Stomach (tissue), 4 donors: Measurements from ENCODE around the gene CCNG2.

Experiments used
- CTCF ChIP-seq, 7 experiments: fragments of 450-650 bp in 4 of 7; fragments of 200-600 bp in 3 of 7; sonication (generic) in 3 of 7; IDR thresholded peaks; one replicate each; pipeline ENCODE4 v1.5.1; 2016 to 2019; ENCODE audit warnings: antibody characterized with exemption in 7 of 7, control low read depth in 2 of 7, mild to moderate bottlenecking in 1 of 7
- POLR2A ChIP-seq, 4 donors: fragments of 450-650 bp; IDR thresholded peaks; one replicate each; pipeline ENCODE4 v1.6.1; 2016; ENCODE audit warnings: antibody characterized with exemption in 4 of 4, control low read depth in 2 of 4, mild to moderate bottlenecking in 1 of 4, moderate library complexity in 1 of 4
- POLR2AphosphoS5 ChIP-seq, 3 donors: sonication (generic); formaldehyde crosslinking; IDR thresholded peaks; one replicate each; pipeline ENCODE4 v1.6.1; 2016; ENCODE audit warnings: antibody characterized with exemption in 3 of 3

- TF ChIP-seq CTCF (IDR thresholded peaks at IDR 0.05) = no peak
- TF ChIP-seq POLR2AphosphoS5 (IDR thresholded peaks at IDR 0.05) = no peak
- no peak for TF ChIP-seq POLR2A (IDR thresholded peaks at IDR 0.05)
Observed at GRCh38 chr4:77124576-77124975, 32.4 kb upstream of the CCNG2 start.
